ENCODE measurements around the gene TBC1D14.
"Not testable (repeated sequence)": the region's sequence is repeated elsewhere in the genome, so short reads cannot be mapped to it uniquely, and the experiment has no call there.

Gene TBC1D14

DNA sequence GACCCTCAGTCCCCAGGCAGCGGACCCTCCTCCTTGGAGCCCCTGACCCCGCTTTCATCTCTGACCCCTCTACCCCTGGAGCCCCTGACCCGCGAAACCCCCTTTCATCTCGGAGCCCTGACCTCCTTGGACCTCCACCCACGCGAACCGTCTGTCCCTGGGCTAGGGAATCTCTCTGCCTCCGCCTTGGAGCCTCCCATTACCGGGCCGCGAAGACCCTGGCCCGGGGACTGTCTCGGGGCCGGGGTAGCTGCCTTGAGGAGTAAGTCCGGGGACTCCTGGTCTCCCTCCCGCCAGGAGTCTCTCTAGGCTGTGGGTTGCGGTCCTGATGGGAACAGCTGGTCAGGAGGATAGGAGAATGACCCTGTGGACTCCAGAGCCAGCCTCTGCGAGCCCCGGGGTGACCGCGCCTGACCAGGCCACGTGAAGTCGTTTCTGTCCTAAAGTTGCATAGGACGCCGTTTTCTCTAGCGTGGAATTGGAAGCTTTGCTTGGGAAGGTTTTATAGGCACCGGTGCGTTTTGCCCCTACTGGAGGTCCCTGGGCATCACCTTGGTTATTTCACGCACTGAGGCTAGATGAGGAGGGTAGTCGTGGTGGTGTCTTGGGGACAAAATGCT, 824 bp downstream of the TBC1D14 start:
- DNase-seq (ENCODE audit: low spot score), result no peak

DNA sequence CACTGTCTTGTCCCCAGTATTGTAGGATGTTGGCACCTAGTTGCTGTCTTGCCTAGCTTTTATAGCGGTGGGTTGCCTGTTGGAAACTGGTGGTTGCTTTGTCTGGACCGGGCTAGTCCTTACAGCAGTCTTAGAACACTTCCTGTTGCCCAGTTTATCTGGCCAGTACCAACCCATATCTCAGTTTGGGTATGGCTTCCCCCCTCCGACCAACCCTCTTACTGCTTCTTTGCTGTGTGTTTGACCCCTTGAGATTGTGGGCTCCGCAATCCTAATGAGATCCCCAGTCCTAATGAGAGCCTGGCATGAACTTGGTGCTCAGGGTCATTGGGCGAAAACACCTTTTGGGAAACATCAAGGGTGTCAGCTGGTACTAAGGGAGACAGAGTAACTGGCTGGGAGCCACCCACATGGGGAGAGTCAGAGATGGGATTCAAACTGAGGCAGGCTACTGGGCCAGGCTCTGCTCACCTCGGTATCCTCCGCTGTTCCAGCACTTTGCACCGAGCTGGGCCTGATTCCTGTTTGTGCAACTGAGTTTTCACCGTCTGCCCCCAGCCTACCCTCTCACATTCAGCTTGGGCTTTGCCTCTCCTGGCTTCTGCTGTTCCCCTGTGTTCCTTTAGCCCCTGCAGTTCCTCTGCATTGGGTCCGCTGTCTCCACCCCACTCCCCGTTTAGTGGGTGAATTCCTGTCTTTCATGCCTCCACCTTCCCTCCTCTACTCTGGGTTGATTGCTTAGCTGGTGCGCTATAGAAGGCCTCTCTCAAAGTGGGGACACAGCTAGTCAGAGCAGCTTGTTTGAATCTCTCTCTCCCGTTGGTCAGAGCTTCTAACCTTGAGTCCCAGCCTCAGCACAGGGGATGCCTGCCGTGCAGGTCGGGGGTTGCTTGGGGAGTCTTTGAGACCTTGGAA, 1.6 kb downstream of the TBC1D14 start:
- DNase-seq (ENCODE audit: low spot score), result no peak

DNA sequence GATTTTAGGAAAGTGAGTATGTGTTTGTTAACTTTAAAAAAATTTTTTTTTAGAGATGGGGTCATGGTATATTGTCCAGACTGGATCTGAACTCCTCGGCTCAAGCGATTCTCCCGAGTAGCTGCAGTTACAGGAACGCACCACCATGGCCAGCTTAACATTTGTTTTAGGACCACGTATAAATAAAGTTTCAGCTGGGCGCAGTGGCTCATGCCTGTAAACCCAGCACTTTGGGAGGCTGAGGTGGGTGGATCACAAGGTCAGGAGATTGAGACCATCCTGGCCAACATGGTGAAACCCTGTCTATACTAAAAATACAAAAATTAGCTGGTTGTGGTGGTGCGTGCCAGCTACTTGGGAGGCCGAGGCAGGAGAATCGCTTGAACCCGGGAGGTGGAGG, 2.3 kb downstream of the TBC1D14 start:
- DNase-seq (ENCODE audit: low spot score), result not testable (repeated sequence)

DNA sequence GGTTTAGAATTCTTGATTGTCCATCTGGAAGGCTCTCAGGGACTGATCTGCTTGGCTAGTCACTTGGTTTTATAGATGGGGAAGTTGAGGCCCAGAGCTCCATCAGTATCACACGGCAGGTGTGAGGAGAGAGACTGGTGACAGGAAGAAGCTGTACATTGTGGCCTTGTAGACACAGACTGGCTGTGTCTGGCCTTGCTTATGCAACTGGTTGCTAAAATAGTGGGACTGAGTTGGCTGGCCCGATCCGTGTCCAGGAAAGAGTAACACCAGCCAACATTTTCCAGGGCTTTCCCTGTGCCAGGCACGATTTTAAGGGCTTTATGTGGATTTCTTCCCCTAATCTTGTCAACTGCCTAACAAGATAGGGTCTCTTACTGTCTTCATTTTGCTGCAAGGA, 2.8 kb downstream of the TBC1D14 start:
- DNase-seq (ENCODE audit: low spot score), result no peak

DNA sequence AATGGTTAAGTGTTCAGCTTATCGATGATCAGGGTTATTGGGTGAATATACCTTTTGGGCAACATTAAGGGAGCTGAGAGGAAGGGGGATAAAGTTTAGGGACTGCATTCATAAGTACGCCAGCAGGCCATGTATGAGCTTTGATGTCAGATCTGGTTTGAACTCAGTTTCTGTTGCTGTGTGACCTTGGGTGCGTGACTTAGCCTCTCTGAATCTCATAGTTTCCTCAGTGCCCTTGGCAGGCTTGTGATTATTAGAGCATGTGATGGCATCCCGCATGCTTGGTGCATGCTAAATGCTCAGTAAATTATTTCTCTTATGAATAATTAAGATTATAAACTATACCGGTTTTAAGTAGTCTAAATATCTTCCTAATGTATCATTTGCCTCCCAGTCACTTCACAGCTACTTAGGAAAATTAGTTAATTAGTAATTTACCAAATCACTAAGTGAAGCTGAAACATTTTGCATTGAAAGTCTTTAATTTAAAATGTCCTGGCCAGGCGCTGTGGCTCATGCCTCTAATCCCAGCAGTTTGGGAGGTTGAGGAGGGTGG, 3.8 kb downstream of the TBC1D14 start:
- no peak for DNase-seq (ENCODE audit: low spot score)

DNA sequence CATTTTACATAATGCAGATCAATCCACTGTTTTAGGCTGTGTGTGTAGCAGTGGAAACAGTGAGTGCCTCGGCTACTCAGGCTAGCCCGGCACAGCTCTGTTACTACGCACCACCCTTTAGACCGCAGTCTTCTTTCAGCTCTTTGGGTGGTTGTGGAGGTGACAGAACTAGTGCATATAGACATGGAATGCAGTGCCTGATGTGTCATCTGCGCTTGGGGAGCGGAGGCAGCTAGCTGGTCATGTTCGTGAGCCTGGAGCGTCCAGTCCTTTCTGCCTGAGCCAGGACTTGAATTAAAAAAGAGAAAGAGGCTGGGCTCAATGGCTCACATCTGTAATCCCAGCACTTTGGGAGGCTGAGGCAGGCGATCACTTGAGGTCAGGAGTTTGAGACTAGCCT, 4.8 kb downstream of the TBC1D14 start:
- no peak for DNase-seq (ENCODE audit: low spot score)

DNA sequence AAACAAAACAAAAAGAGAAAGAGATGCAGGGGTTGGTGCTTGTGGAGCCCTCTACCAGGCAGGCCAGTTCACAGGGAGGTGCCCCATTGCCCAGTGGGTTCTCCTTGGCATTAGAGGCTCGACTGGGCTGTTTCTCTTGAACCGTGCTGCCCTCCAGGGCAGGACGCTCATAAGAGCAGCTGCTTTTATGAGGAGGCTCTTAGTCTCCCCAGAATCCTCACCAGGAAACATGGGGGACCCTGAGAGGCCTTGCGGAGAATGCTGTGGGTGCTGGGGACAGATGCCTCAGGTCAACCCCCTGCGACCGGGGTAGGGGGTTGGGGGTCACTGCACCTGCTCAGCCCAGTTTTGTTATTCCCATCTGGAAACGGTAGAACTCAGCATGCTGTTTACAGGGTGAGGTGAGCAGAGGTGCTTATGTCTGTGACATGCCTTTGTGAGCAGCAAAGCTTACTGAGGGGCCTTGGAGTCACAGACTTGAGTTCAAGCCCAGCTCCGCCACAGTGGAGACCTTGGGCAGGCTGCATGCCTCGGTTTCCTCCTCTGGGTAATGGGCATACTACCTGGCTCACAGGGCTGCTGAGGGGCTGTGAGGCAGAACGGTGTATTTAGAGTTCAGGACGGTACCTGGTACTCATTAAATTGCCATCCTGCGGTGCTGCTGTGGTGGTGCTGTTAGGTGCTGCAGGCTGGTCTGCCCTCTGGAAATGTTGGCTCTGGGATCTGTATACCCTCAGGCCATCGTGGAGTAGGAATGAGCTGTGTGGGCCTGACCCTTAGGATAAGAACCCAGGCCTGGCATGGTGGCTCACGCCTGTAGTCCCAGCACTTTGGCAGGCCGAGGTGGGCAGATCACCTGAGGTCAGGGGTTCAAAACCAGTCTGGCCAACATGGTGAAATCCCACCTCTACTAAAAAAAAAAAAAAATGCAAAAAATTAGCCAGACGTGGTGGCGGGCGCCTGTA, 5.7 kb downstream of the TBC1D14 start:
- DNase-seq (ENCODE audit: low spot score), result no peak

DNA sequence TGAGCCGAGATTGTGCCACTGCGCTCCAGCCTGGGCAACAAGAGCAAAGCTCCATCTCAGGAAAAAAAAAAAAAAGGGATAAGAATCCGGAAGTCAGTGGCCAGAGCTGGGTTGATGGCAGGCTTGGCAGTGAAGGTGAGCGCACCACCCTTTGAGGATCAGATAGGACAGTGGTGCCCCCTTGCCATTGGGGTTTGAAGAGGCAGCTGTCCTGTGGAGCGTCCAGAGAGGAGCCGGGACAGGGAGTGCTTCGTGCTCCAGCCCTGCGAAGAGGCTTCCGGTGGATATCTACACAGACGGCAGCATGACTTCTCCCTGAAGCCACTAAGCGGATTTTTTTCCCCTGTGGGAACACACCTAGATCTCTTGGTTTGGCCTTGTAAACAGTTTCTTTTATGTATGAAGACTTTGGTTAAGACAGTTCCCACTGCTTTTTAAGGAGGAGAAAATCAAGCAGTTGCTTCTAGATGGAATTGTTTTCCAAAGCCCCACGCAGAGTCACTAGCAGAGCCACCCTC, 6.5 kb downstream of the TBC1D14 start:
- no peak for DNase-seq (ENCODE audit: low spot score)

DNA sequence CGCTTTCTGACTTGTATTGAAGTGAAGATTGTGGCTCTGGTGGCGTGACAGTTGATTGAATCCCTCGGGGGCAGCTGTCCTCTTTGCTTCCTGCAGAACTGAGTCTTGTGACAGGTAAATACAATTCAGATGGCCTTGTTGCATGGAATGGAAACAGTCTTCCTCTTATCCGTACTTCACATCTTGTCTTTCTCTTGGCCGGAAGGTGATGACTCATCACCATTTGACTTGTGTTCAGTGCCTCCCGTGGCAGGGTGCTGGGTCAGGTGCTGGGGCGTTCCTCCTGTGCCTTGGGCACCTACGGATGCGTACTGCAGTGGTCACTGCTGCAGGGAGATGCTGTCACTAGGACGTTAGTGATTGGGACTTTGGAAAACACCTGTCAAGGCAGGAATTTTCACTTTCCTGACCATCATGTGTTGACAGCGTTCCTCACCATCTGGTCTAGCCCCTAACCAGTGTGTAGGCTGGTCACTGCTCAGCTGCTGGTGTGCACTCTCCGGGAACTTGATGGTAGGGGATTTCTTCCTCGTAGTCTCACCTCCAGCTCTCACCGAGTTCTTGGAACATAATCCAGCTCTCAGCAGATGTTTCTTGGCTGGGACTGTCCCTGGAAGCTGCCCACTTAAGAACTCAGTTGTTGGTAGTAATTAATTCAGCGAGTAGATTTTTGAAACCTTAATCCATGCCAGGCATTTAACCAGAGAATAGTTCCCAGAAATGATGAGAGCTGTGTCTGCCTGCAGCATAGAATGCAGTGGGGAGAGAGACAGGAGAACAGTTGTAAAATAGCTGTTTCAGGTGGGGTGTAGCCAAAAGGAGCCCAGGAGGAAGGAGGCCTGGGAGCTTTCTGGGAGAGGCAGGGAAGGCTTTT, 7.2 kb downstream of the TBC1D14 start:
- peak; percentile 41 for DNase-seq (ENCODE audit: low spot score)

DNA sequence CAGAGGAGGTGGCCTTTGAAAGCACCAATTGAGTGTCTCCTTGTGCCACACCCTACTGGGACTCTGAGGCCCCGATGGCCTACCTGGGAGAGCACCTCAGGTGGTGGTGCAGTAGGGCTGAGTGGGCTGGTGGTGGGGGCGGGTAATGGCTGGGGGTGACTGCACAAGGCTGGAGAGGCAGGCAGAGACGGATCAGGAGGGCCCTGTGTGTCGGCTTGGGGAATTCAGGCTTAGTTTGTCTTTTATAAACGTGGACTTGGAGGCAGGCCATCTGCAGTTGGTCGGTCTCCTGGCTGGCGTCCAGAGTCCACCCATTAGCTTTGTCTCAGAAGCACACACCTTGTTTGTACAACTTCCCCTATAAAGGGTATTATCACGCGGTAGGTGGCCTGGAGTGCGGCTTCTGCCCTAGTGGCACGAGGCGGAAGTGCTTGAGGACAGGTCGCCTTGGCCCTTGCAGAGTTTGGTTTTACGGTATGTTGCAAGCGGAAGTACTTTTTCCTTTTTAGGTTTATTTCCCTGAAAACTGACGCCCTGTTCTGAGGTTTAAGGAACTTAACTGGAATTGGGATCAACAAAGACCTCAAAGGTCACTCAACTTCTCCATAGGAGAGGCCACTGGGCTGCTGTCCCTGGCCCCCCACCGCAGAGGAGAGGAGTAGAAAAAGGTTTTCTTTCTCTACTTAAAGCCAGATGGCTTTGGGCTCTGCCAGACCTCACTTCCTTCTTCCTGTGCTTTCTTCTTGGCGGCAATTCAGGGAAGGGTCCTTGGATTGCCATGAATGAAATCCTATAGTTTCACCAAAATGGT, 8.0 kb downstream of the TBC1D14 start:
- DNase-seq (ENCODE audit: low spot score), result peak; percentile 64

DNA sequence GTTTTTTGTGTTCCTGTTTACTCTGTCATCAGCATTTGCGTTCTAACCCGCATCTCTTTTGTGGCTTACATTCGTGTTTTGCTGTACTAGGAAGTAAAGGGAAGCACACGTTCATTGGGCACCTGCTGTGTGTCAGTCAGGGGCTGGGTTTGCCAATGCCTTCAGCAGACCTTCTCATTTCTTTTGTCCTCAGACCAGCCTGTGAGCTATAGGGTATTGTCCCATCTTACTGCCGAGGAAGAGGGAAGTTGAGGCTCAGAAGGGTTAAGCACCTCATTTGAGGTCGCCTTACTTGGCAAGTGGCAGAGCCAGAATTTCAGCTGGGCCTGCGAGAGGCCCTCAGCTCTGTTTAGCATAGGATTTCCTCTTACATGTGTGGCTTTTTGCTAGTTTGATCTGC, 8.7 kb downstream of the TBC1D14 start:
- DNase-seq (ENCODE audit: low spot score), result no peak

DNA sequence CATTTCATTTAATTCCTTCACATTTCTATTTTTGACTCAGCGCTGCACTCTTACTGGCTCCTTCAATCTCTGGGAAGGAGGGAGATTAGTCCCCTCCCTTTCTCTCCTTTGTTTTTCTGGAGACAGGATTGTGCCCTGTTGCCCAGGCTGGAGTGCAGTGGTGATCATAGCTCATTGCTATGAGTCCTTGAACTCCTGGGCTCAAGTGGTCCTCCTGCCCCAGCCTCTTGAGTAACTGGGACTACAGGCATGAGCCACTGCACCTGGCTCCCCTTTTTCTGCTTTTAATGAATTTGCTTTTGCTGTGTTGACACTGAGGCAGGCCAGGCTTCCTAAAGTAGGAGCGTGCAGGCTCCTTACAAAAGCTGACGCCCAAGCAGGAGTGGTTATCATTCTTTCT, 10.5 kb downstream of the TBC1D14 start:
- no peak for DNase-seq (ENCODE audit: low spot score)

DNA sequence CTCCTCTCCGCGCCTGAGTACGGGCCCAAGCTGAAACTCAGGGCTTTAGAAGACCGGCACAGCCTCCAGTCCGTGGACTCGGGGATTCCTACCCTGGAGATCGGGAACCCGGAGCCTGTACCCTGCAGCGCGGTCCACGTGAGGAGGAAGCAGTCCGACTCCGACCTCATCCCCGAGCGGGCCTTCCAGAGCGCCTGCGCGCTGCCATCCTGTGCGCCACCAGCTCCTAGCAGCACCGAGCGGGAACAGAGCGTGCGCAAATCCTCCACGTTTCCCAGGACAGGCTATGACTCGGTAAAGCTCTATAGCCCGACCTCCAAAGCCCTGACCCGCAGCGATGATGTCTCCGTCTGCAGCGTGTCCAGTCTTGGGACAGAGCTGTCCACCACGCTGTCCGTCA, 13.9 kb downstream of the TBC1D14 start:
- no peak for DNase-seq (ENCODE audit: low spot score)

DNA sequence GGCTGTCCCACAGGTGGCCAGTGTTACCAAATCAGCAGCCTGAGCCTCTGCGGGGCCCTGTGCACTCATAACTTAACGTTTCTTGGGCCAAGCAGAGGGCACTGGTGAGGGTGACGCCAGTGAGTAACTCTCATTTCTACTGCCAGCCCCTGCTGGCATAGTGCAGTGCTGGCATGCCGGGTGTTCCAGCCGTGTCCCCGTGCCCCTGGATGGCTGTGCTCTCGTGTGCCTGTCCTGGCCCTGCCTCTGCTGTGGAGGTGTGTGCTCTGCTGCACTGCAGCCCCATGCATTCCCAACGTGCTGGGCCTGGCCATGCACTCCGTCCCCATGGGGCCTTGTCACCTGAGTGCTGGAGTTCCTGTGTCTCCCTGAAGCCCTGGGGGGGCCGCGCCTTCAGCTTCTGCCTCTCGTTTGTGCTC, 14.7 kb downstream of the TBC1D14 start:
- DNase-seq (ENCODE audit: low spot score), result no peak

DNA sequence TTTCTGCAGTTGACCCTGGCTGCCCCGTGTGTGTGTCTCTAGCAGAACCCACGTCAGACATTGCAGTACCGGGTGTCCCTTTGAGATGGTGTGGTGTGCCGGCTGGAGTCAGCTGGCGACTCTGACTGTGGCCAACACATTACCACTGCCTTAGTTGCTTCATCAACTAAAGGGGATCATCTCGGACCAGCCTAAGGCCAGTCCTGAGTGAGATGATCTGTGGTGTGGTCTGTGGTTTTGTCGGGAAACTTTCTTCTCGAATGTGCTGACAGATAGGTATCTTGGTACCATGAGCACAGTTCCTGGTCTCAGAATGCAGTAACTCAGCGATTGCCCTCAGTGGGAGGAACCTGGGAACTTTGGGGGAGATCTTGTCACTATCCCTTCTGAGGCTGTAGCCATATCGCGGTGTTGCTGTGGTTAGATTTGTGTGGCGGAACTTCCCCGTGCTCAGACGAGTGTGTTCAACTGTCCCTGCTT, 15.8 kb downstream of the TBC1D14 start:
- DNase-seq (ENCODE audit: low spot score), result no peak

DNA sequence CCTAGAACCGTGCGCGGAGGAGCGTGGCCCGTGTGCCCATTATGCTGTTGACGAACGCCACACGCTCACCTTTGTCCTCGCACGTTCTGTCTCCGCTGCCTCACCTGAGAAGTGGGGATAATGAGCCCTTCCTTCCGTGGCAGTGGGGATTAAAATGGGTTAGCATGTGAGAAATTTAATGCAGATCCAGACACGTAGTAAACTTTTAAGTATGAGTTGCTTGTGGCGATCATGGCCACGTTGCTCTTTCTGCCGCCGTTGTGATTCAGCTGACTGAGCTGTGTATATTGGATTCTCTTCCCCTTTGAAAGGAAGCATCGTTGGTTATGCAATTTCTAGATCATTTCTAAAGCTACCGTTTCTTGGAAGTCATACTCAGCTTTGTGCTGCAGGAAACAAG, 16.5 kb downstream of the TBC1D14 start:
- no peak for DNase-seq (ENCODE audit: low spot score)

DNA sequence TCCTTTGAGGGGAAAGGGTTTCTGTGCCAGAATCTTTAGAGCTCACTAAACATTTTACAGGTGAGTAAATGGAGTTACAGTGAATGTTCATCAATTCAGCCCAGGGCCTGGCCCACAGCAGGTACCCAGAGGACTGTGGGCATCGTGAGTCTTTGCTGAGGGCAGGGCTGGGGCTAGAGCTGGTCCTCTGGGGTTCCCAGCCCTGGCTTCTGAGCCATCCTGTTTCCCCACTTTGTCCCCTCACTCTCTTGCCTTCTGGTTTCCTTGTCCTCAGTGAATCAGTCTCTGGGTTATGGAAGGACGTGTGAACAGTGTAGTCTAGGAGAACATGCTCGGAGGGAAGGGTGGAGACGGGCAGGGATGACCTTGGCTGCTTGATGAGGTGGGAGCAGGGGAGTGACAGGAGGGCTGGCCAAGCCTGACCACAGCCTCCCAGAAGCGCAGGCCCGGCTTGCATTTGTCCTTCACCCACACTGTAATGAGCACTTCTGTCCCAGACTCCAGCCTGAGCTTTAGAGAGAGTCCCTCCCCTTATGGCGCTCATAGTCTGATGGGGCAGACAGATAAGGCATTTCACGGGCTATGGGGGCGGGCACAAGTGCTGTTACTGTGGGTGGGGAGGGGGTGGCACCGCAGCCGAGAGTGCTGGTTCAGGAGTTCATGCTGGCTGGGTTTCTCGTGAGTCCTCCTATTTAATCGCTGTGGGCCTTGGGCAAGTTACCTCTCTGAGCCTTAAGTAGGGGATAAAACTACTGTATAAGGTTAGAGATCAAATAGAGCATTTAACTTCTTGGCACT, 17.3 kb downstream of the TBC1D14 start:
- DNase-seq (ENCODE audit: low spot score), result no peak

DNA sequence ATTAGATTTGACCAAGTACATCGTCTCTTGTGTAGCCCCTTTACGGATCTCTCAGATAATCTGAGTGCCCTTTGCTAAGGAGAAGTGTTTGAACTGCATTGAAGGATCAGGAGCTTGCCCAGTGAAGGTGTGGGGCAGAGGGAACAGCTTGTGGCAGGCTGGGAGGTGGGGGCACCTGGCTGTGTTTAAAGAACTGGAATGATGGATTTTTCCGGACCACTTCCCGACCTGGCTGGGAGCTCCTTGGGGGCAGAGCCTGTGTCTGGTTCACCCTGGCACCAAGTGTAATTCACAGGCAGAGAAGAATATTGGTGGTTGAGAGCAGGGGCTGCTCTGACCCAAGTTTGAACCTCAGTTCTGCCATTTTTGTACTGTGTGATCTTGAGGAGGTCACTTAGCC, 18.5 kb downstream of the TBC1D14 start:
- no peak for DNase-seq (ENCODE audit: low spot score)

DNA sequence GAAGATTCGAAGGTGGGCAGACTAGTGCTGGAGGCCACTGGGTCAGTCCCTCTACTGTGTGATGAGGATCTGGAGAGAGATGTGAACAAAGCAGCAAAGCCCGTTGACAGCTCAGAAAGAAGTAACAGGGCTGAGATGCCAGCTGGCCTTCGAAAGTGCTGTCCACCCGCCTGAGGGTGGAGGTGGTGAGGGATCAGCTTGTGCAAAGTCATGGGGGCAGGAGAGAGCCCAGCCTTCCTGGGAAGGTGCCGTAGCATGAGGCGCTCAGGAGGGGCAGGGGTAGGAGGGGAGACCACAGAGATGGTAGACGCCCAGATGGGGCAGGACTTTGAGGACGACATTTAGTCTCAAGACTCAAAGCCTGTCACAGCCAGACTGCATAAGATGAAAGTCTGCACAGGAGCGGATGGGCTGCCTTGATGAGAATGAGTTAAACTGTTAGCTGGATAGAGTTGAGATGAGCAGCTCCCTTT, 19.7 kb downstream of the TBC1D14 start:
- DNase-seq (ENCODE audit: low spot score), result peak; percentile 21
